AG09309 (cell line): ENCODE data around the gene RFC5.

ENCODE experiments used
- DNase-seq: peaks from one replicate; pipeline ENCODE4 v3.0.0-alpha.2; 2010; ENCODE audit warnings: low read depth
- H3K4me3 ChIP-seq: 2 replicates; pipeline ENCODE4 v1.5.1; 2011; ENCODE audit warnings: mild to moderate bottlenecking, low read depth, low read length, moderate library complexity; ENCODE audit not compliant: control insufficient read depth
- TF ChIP-seq, protein P1 (sequence below): IDR thresholded peaks from 2 replicates; pipeline ENCODE4 v1.5.1; 2011; ENCODE audit warnings: mild to moderate bottlenecking, low read depth, low read length, inconsistent platforms; ENCODE audit not compliant: insufficient read depth, control insufficient read depth; ENCODE audit errors: missing control alignments

The RFC5 gene, protein sequence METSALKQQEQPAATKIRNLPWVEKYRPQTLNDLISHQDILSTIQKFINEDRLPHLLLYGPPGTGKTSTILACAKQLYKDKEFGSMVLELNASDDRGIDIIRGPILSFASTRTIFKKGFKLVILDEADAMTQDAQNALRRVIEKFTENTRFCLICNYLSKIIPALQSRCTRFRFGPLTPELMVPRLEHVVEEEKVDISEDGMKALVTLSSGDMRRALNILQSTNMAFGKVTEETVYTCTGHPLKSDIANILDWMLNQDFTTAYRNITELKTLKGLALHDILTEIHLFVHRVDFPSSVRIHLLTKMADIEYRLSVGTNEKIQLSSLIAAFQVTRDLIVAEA

DNA sequence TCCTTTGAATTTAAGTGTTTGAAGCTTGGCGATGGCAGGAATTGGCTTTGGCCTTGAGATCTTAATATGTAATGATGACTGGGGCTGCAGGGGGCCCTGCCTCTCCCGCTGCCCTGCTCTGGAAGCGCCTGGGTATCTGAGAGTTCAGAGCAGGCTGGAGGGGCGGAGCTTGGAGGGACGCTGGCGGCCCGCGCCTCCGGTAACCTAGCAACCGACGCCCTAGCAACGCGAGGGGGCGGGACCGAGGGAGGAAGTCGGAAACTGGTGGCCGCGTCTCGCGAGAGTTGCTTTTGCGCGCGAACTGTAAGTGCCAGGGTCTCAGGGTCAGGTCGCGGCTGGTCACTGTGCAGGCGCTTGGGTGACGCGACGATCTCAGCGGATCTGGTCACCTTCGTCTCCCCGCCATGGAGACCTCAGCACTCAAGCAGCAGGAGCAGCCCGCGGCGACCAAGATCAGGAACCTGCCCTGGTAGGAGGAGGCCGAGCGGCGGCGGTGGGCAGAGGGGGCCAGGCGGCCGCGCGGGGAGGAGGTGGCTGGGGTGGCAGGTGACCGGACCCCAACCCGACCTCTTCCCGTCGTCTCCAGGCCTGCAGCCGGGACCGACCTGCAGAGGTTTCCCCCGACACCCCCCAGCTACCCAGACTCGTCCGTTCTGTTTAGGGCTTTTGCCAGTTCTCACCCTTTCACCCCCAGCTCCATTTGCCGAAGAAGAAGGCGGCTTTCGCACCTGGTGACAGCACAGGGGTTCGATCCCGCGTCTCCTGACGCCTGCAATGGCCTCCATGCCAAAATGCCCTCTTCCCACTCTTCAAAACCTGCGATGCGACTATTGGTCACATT is at the start of gene RFC5:
RFC5 (plus strand) TSS at position 280 of the 841 bp plus-strand sequence; CDS start at position 405, 125 bp downstream.
- TF ChIP-seq, protein P1, sequence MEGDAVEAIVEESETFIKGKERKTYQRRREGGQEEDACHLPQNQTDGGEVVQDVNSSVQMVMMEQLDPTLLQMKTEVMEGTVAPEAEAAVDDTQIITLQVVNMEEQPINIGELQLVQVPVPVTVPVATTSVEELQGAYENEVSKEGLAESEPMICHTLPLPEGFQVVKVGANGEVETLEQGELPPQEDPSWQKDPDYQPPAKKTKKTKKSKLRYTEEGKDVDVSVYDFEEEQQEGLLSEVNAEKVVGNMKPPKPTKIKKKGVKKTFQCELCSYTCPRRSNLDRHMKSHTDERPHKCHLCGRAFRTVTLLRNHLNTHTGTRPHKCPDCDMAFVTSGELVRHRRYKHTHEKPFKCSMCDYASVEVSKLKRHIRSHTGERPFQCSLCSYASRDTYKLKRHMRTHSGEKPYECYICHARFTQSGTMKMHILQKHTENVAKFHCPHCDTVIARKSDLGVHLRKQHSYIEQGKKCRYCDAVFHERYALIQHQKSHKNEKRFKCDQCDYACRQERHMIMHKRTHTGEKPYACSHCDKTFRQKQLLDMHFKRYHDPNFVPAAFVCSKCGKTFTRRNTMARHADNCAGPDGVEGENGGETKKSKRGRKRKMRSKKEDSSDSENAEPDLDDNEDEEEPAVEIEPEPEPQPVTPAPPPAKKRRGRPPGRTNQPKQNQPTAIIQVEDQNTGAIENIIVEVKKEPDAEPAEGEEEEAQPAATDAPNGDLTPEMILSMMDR: no peak

DNA sequence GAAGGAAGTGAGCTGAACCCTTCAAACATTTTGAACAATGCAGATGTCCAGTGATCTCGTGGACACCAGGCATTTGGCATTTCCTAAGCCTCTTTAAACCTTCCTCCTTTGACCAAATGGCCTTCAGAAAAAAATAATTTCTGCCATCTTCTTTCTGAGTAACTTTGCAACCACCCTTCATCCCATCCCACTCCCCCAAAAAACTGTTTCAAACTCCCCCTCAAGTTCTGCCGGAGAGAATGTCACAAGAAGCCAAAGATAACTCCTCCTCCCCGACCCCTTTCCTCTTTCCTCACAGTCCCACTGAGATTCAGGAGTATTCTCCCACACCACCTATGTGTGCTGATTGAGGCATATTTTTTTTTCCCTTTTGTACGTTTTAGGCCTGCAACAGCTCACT is 49.5 kb upstream of the RFC5 start:
- TF ChIP-seq, protein P1: no peak

More for the DNA sequence above, at the start of gene RFC5:
- DNase-seq: peak; percentile 77
- peak within 1 kb of the TSS; percentile 98 for H3K4me3 ChIP-seq

DNA sequence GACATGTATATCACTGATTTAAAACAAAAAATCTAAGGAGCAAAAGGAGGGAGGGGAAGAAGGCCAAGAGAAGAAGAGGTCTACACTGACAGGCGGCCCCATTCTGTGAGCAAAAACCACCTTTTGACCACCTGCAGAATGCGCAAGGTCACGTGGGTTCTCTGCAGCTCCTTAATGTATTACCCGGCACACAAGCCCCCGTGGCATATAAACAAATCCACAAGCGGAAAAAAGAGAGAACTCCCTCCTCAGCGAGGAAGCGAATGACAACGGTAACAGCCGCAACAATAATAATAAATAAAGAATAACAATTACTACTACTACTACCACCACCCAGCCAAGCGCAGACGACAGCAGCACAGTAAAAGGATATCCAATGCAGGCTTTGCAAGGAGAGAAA is 49.0 kb upstream of the RFC5 start:
- TF ChIP-seq, protein P1: no peak
- no peak overlapping the region for H3K4me3 ChIP-seq
- no peak for DNase-seq

More for the DNA sequence above, 49.5 kb upstream of the RFC5 start:
- no peak overlapping the region for H3K4me3 ChIP-seq
- no peak for DNase-seq

DNA sequence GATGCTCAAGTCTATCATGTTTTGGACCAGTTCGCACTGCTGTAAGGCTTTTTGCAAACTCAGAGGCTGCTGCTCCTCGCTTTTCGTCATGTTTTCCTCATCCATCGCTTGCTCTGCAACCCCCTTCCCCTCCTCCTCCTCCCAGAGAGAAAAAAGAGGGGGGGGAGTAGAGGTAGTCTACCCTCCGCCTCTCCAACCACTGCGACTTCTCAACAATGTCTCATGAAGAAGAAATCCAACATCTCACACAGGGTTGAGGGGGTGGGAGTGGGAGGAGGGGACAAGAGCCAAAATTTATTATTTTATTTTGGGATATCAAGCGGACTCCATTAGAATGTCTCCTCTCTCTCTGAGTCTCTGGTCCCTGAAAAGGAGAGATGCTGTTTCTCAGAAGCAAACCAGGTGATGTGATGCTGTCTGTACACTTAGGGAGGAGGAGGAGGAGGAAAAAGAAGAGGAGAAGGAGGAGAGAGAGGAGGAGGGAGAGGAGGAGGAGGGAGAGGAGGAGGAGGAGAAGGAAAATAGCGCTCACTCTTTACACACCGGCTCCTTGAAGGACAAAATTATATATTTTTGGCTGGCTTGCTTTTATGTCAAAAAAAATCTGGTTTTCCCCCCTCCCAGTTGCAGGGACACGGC is 48.2 kb upstream of the RFC5 start:
- TF ChIP-seq, protein P1: no peak
- DNase-seq: no peak
- H3K4me3 ChIP-seq: peak overlapping the region; percentile 41

DNA sequence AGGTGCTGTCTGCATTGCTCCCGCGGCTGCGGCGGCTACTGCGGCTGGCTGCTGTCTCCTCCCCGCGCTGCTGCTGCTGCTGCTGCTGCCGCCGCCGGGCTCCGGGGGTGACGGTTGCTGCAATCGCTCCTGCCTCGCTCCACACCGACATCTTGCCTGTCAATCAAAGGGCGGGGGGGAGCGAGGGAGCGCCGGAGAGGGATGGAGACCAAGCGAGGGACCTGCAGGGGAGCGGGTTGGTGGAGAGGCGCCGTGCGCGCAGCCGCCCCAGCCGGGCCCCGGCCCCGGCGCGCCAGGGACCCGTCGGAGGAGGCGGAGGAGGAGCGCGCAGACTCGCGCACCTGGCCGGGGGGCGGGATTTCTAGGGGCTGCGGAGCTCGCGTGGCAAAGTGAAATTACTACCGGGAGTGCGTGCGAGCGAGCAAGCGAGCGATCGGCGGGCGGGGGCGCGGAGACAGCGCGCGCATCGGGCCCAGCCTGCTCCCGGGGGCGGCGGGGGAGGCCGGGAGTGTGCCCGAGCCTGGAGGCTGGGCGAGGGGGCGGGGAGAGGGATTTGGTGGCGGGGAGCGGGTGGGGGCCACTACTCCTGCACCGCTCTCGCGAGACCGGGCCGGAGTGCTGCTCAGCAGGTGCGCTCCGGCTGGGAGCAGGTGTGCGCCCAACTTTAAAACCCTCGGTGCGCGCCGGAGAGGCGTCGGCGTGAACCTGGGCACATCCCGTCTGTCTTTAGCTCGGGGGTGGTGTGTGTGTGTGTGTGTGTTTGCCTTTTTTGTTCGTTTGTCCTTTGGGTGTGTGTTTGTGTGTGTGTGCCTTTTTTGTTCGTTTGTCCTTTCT is 47.5 kb upstream of the RFC5 start, which contains the start of gene KSR2:
KSR2 (minus strand) TSS at position 165 of the 834 bp plus-strand sequence. CDS start 735 bp downstream, outside the sequence.
- peak within 1 kb of the TSS; percentile 41 for H3K4me3 ChIP-seq
- TF ChIP-seq, protein P1: no peak
- DNase-seq: no peak

DNA sequence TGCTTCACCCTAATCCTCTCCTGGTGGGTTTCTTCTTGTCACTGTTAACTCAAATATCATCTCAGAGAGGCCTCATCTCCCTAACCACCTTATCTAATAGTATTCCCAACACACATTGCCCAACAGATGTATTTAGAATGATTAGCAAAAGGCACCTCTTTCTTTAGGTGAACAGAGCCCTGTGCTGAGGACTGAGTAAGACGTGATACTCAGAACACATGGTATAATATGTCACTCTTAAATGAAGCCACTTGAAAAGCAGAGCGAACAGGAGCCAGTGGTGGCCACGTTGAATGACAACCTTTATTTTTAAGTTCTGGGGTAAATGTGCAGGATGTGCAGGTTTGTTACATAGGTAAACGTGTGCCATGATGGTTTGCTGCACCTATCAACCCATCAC is 46.2 kb upstream of the RFC5 start:
- H3K4me3 ChIP-seq: no peak overlapping the region
- TF ChIP-seq, protein P1: no peak
- DNase-seq: no peak
